ENCODE results near the gene PAIP1. TPM values are rescaled to one million over a fixed set of nuclear protein-coding genes. Genes with fewer than 3 reads are reported as not detected.

PAIP1 gene
- total and polyA plus RNA-seq, 2 donors (not counting 3 experiments of a cell fraction or from before 2014, with no cell fraction given), result 69.1 to 90.1 TPM

- no peak overlapping the region for H3K4me3 ChIP-seq (replicated peaks in 1 of 3; ENCODE audit: insufficient read depth in 1 of 3, low read depth in 1 of 3, low read length in 3 of 3)
- BruUV-seq (replicated peaks), result no TSS peak
- no peaks in the 10 kb centered on the region for H3K9me3 ChIP-seq (replicated peaks; ENCODE audit: control insufficient read depth, insufficient read depth, low read length)
- H3K9ac ChIP-seq (replicated peaks; ENCODE audit: extremely low read depth, insufficient read depth, low read length), result no peak overlapping the region
- dilution Hi-C loops (cut with MboI; ENCODE audit: extremely low pct_ligation_motif_present, low sequenced_read_pairs) (no loop called here), intact Hi-C loops (cut with micrococcal nuclease) (no loop called here)
- ChIA-PET POLR2A (no interaction called here), CTCF (interaction anchor here (0.9 to 1.7 kb wide), 2 partner anchors 13 to 15 kb away, joined by 4 to 6 read pairs; partner anchors contain the start of gene TMEM267)
- H3K4me1 ChIP-seq (ENCODE audit: control insufficient read depth, extremely low read depth, insufficient read depth, low read length), result no peaks in the 10 kb centered on the region
- H3K79me2 ChIP-seq (ENCODE audit: control insufficient read depth, insufficient read depth, low read length), result no peaks in the 10 kb centered on the region
- H2AFZ ChIP-seq (ENCODE audit: low read depth, low read length), result no peak overlapping the region
- TF ChIP-seq CTCF (IDR thresholded peaks at IDR 0.05; ENCODE audit: extremely low read depth in 1 of 2, insufficient read depth in 1 of 2, low read depth in 1 of 2, low read length in 2 of 2), result no peak
- no peak for TF ChIP-seq POLR2A (IDR thresholded peaks at IDR 0.05; ENCODE audit: low read depth, low read length)
- no peak for TF ChIP-seq GATA2 (IDR thresholded peaks at IDR 0.05; ENCODE audit: insufficient read depth, insufficient read length, low read depth, low read length)
- no peak for TF ChIP-seq EZH2 (IDR thresholded peaks at IDR 0.05; ENCODE audit: borderline replicate concordance, low read depth, low read length, severe bottlenecking)
- TF ChIP-seq FOS (IDR thresholded peaks at IDR 0.05; ENCODE audit: borderline replicate concordance, insufficient read depth, low read length), result no peak
- TF ChIP-seq JUN (IDR thresholded peaks at IDR 0.05; ENCODE audit: borderline replicate concordance, insufficient read depth, insufficient read length, low read depth), result no peak
- no peak for TF ChIP-seq MYC (IDR thresholded peaks at IDR 0.05; ENCODE audit: low read depth, low read length)
- no peak overlapping the region for H3K4me2 ChIP-seq (ENCODE audit: insufficient read depth, low read length)
- H4K20me1 ChIP-seq (replicated peaks; ENCODE audit: control insufficient read depth, extremely low read depth, insufficient read depth, low read length), result no peaks in the 10 kb centered on the region
- H3K27me3 ChIP-seq (ENCODE audit: control insufficient read depth in 2 of 2, insufficient read depth in 2 of 2, low read length in 2 of 2), result no peaks in the 10 kb centered on the region
- no peak overlapping the region for H3K27ac ChIP-seq (ENCODE audit: insufficient read depth, low read depth, low read length)
- no peaks in the 10 kb centered on the region for H3K36me3 ChIP-seq (ENCODE audit: control insufficient read depth in 2 of 2, extremely low read depth in 1 of 2, insufficient read depth in 2 of 2, low read length in 2 of 2)
- DNase-seq (ENCODE audit: low read depth, low spot score) (no peak), FAIRE-seq (no peak)
- H3K9me1 ChIP-seq (replicated peaks; ENCODE audit: control insufficient read depth, extremely low read depth, insufficient read depth, low read length), result no peaks in the 10 kb centered on the region
These were observed 58.3 kb downstream of the PAIP1 start for GRCh38 chr5:43498581-43498980.
